SH-SY5Y (cell line): Measurements from ENCODE around the gene MAFB.

Experiments
- GATA2 ChIP-seq: IDR thresholded peaks from 2 replicates; pipeline ENCODE4 v1.6.1; 2011; ENCODE audit warnings: mild to moderate bottlenecking, low read depth, low read length
- GATA3 ChIP-seq: IDR thresholded peaks from 2 replicates; pipeline ENCODE4 v1.6.1; 2011; ENCODE audit warnings: low read depth, mild to moderate bottlenecking, low read length, moderate library complexity

GRCh38 chr20:40686893-40687292 is 2.1 kb downstream of the MAFB start:
- TF ChIP-seq GATA2: no peak
- no peak for TF ChIP-seq GATA3
